SK-N-SH (cell line): ENCODE measurements around the gene BTBD9.

Source experiments
- CHD2 ChIP-seq: fragments of 150-350 bp; IDR thresholded peaks from 2 replicates; pipeline ENCODE4 v1.6.1; 2018; ENCODE audit warnings: low read length; ENCODE audit not compliant: partially characterized antibody
- CTCF ChIP-seq: fragments of 200-600 bp; sonication (generic); IDR thresholded peaks from 2 replicates; pipeline ENCODE4 v1.6.1; 2017; ENCODE audit warnings: antibody characterized with exemption, mild to moderate bottlenecking, moderate library complexity
- EP300 ChIP-seq, 2 experiments: IDR thresholded peaks; 2 replicates each; pipeline versions ENCODE4 v1.4.0 to v1.6.1; 2012; ENCODE audit warnings: borderline replicate concordance in 1 of 2, low read depth in 1 of 2, low read length in 1 of 2
- EZH2phosphoT487 ChIP-seq: fragments of 200-600 bp; sonication (generic); IDR thresholded peaks from 2 replicates; pipeline ENCODE4 v1.6.1; 2017; ENCODE audit warnings: low read depth, mixed run types, mild to moderate bottlenecking, antibody characterized with exemption, moderate library complexity, borderline replicate concordance
- MEF2A ChIP-seq: IDR thresholded peaks from 2 replicates; pipeline ENCODE4 v1.4.0; 2012; ENCODE audit warnings: low read depth, borderline replicate concordance
- ZBTB33 ChIP-seq: IDR thresholded peaks from 2 replicates; pipeline ENCODE4 v1.4.0; 2012; ENCODE audit warnings: low read depth, borderline replicate concordance

DNA sequence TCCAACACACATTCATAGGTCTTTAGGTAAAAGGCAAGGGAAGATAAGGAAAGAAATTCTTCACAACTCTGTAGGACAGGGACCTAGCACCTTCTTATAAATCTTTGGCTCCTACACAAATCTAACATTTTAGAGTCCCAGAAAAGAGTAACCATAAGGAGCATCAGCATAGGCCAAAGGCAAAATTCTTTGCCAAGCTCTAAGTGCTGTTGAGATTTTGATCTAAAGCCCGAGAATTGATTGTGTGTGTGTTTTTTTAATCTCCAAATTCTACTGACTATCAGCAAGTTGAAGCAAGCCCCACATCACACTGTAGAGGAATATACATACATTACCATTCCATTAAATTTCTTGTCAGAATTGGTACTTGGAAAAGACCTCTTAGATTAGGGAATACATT is 233.6 kb downstream of the BTBD9 start:
- no peak for TF ChIP-seq CTCF
- TF ChIP-seq ZBTB33, result no peak
- TF ChIP-seq EZH2phosphoT487, result no peak
- no peak for TF ChIP-seq MEF2A
- no peak for TF ChIP-seq EP300 (IDR thresholded peaks at IDR 0.05; ENCODE audit: borderline replicate concordance in 1 of 2, low read depth in 1 of 2, low read length in 1 of 2)
- TF ChIP-seq CHD2, result no peak
